ENCODE measurements around the gene NAV2.
A peak's percentile ranks its signal among the peaks of the same experiment; 100 is the strongest.

The NAV2 gene

GRCh38 chr11:19912958-19913892 is 200.6 kb downstream of the NAV2 start:
- no peak for TF ChIP-seq CTCF (IDR thresholded peaks at IDR 0.05; ENCODE audit: low read depth, low read length)
- DNase-seq (ENCODE audit: extremely low read depth, low read depth): no peak

GRCh38 chr11:19913893-19914249 is 201.2 kb downstream of the NAV2 start:
- no peak for DNase-seq (ENCODE audit: extremely low read depth, low read depth)
- no peak for TF ChIP-seq CTCF (IDR thresholded peaks at IDR 0.05; ENCODE audit: low read depth, low read length)

- TF ChIP-seq CTCF (IDR thresholded peaks at IDR 0.05; ENCODE audit: low read depth, low read length): no peak
Measured at GRCh38 chr11:19915808-19916207, 203.2 kb downstream of the NAV2 start.

DNA sequence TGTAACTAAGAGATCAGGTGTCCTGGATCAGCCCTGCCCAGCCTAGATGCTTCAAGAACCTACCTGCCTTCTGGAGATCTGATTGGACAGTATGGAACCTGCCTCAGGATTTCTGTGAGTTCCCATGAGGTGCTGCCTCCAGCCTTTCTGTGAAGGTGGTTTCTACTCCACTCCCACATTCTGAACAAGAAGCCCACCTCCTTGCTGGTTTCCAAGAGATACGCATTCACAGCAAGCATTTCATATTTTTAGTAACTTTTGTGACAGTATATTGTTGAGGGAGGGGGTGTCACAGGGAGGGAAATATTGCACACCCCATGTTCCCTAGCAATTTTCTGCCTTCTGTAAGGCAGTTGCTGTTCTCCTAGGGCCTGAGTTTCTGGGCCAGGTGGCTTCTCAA is 204.4 kb downstream of the NAV2 start:
- TF ChIP-seq CTCF (IDR thresholded peaks at IDR 0.05; ENCODE audit: low read depth, low read length): no peak
- no peak for DNase-seq (ENCODE audit: extremely low read depth, low read depth)

More at GRCh38 chr11:19915808-19916207, 203.2 kb downstream of the NAV2 start:
- DNase-seq (ENCODE audit: extremely low read depth, low read depth): no peak

- no peak for TF ChIP-seq CTCF (IDR thresholded peaks at IDR 0.05; ENCODE audit: low read depth, low read length)
- no peak for DNase-seq (ENCODE audit: extremely low read depth, low read depth)
Measured at GRCh38 chr11:19918302-19919049, 205.8 kb downstream of the NAV2 start.

GRCh38 chr11:19919050-19919561 is 206.5 kb downstream of the NAV2 start:
- TF ChIP-seq CTCF (IDR thresholded peaks at IDR 0.05; ENCODE audit: low read depth, low read length): no peak
- peak; percentile 80 for DNase-seq (ENCODE audit: extremely low read depth, low read depth)

- no peak for TF ChIP-seq CTCF (IDR thresholded peaks at IDR 0.05; ENCODE audit: low read depth, low read length)
- DNase-seq (ENCODE audit: extremely low read depth, low read depth): no peak
Measured at GRCh38 chr11:19920982-19921381, 208.3 kb downstream of the NAV2 start.

Measured in AG09319 (cell line).